Endothelial cell of umbilical vein (primary cell): ENCODE results near the gene TUBB4A. TPM values are rescaled to one million over a fixed set of nuclear protein-coding genes. Genes with fewer than 3 reads are reported as not detected.

ENCODE experiments used
- BruUV-seq: library from RNA; stranded (reverse); fragments of 400-500 nt; replicated peaks from 2 replicates; lab custom pipeline; 2021; lab: Mats Ljungman, UMichigan
- CTCF ChIA-PET: fragments of 300-600, 350-600 bp; sonication (Branson Sonifier 250); formaldehyde crosslinking; loops from one replicate; lab custom pipeline; 2021; ENCODE audit warnings: antibody characterized with exemption, inconsistent platforms; lab: Charles Lee
- POLR2A ChIA-PET: fragments of 300-600, 350-600 bp; sonication (Branson Sonifier 250); formaldehyde crosslinking; loops from one replicate; lab custom pipeline; 2021; ENCODE audit warnings: antibody characterized with exemption, inconsistent platforms; lab: Charles Lee
- DNase-seq: peaks from one replicate; pipeline ENCODE4 v3.0.0-alpha.2; 2011; ENCODE audit warnings: low read depth, low spot score
- FAIRE-seq: peaks from 2 replicates; lab custom pipeline; 2011; peaks lifted over from hg19 to GRCh38; lab: Jason Lieb, UNC
- H2AFZ ChIP-seq: 2 replicates; pipeline ENCODE4 v1.6.0; 2012; ENCODE audit warnings: low read depth, low read length, control low read depth, inconsistent platforms
- H3K27ac ChIP-seq: 2 replicates; pipeline ENCODE4 v1.5.1; 2011; ENCODE audit warnings: low read depth, mild to moderate bottlenecking, control low read depth, low read length, moderate library complexity; ENCODE audit not compliant: insufficient read depth
- H3K27me3 ChIP-seq, 2 experiments: 2 replicates each; pipeline versions ENCODE4 v1.6.0 to v1.6.1; 2011; ENCODE audit warnings: low read length in 2 of 2, mixed read lengths in 1 of 2; ENCODE audit not compliant: control insufficient read depth in 2 of 2, insufficient read depth in 2 of 2
- H3K36me3 ChIP-seq, 2 experiments: 2 replicates in 1 of 2; 3 replicates in 1 of 2; pipeline ENCODE4 v1.5.1; 2011; ENCODE audit warnings: low read length in 2 of 2, mild to moderate bottlenecking in 1 of 2, moderate library complexity in 1 of 2; ENCODE audit not compliant: control insufficient read depth in 2 of 2, insufficient read depth in 2 of 2; ENCODE audit errors: extremely low read depth in 1 of 2
- H3K4me1 ChIP-seq: 3 replicates; pipeline ENCODE4 v1.5.1; 2011; ENCODE audit warnings: mild to moderate bottlenecking, low read length; ENCODE audit not compliant: control insufficient read depth, insufficient read depth; ENCODE audit errors: extremely low read depth
- H3K4me2 ChIP-seq: 2 replicates; pipeline ENCODE4 v1.6.1; 2011; ENCODE audit warnings: low read length, control low read depth, mixed read lengths; ENCODE audit not compliant: insufficient read depth
- H3K4me3 ChIP-seq, 3 experiments: fragments of 200-600 bp in 1 of 3; sonication (generic), shearing (Covaris generic) in 1 of 3; replicated peaks in 1 of 3; 2 replicates each; pipeline ENCODE4 v1.5.1; 2011 to 2016; ENCODE audit warnings: control low read depth in 3 of 3, low read length in 3 of 3, mild to moderate bottlenecking in 2 of 3, inconsistent platforms in 1 of 3, low read depth in 1 of 3, moderate library complexity in 1 of 3; ENCODE audit not compliant: insufficient read depth in 1 of 3
- H3K79me2 ChIP-seq: 2 replicates; pipeline ENCODE4 v1.6.0; 2012; ENCODE audit warnings: low read length, inconsistent platforms; ENCODE audit not compliant: control insufficient read depth, insufficient read depth
- H3K9ac ChIP-seq: replicated peaks from 2 replicates; pipeline ENCODE3; 2011; ENCODE audit warnings: low read length, control low read depth; ENCODE audit not compliant: insufficient read depth; ENCODE audit errors: extremely low read depth
- H3K9me1 ChIP-seq: replicated peaks from 3 replicates; pipeline ENCODE4 v1.6.0; 2011; ENCODE audit warnings: mild to moderate bottlenecking, low read length; ENCODE audit not compliant: control insufficient read depth, insufficient read depth; ENCODE audit errors: extremely low read depth
- H3K9me3 ChIP-seq: replicated peaks from 2 replicates; pipeline ENCODE4 v1.5.1; 2012; ENCODE audit warnings: low read length, inconsistent platforms; ENCODE audit not compliant: control insufficient read depth, insufficient read depth
- H4K20me1 ChIP-seq: replicated peaks from 2 replicates; pipeline ENCODE3; 2011; ENCODE audit warnings: mild to moderate bottlenecking, low read length; ENCODE audit not compliant: control insufficient read depth, insufficient read depth; ENCODE audit errors: extremely low read depth
- EZH2 ChIP-seq: IDR thresholded peaks from 2 replicates; pipeline ENCODE4 v1.6.1; 2012; ENCODE audit warnings: borderline replicate concordance, low read depth, mild to moderate bottlenecking, moderate library complexity, low read length, inconsistent platforms; ENCODE audit not compliant: severe bottlenecking
- FOS ChIP-seq: IDR thresholded peaks from 2 replicates; pipeline ENCODE4 v1.6.1; 2011; ENCODE audit warnings: mild to moderate bottlenecking, low read length, moderate library complexity, borderline replicate concordance; ENCODE audit not compliant: insufficient read depth
- GATA2 ChIP-seq: IDR thresholded peaks from 2 replicates; pipeline ENCODE4 v1.7.0; 2011; ENCODE audit warnings: low read depth, mild to moderate bottlenecking, moderate library complexity, mixed read lengths, low read length; ENCODE audit not compliant: insufficient read length, insufficient read depth
- JUN ChIP-seq: IDR thresholded peaks from 2 replicates; pipeline ENCODE4 v1.6.1; 2011; ENCODE audit warnings: borderline replicate concordance, low read depth; ENCODE audit not compliant: insufficient read length, insufficient read depth
- MYC ChIP-seq: IDR thresholded peaks from one replicate; pipeline ENCODE4 v1.6.1; 2011; ENCODE audit warnings: mild to moderate bottlenecking, low read depth, low read length
- POLR2A ChIP-seq: IDR thresholded peaks from 2 replicates; pipeline ENCODE4 v1.6.1; 2012; ENCODE audit warnings: low read depth, mild to moderate bottlenecking, control low read depth, low read length
- POLR2AphosphoS5 ChIP-seq: IDR thresholded peaks from 2 replicates; pipeline ENCODE4 v1.6.1; 2012; ENCODE audit warnings: low read depth, mild to moderate bottlenecking, control low read depth, low read length, moderate library complexity; ENCODE audit not compliant: insufficient read depth
- dilution Hi-C: fragments of 300-500 bp; cut with MboI; formaldehyde crosslinking; loops from one replicate; pipeline ENCODE4 v1.15.0; 2019; ENCODE audit warnings: low sequenced_read_pairs; ENCODE audit not compliant: extremely low pct_ligation_motif_present
- intact Hi-C: fragments of 100-400 bp; cut with micrococcal nuclease; formaldehyde crosslinking; loops from one replicate; pipeline ENCODE4 v1.10.0; 2022
- polyA plus RNA-seq, 4 experiments: library from polyadenylated mRNA; depleted of rRNA in 3 of 4; stranded (reverse) in 3 of 4; unstranded in 1 of 4; fragments of >200 nt; gene quantifications; 2 replicates each; pipeline versions ENCODE4 v1.2.1 to v1.2.3, GENCODE V29; 2011 to 2012; ENCODE audit warnings: missing spikeins in 1 of 4
- total RNA-seq: library from RNA; stranded (reverse); gene quantifications from 2 replicates; pipeline ENCODE4 v1.2.3, GENCODE V29; 2021
- TF ChIP-seq, protein P1 (sequence below), 2 donors: IDR thresholded peaks; 1 replicate in 1 of 2; 2 replicates in 1 of 2; pipeline ENCODE4 v1.5.1; 2011; ENCODE audit warnings: low read length in 2 of 2, mild to moderate bottlenecking in 2 of 2, moderate library complexity in 2 of 2, control low read depth in 1 of 2, inconsistent platforms in 1 of 2, low read depth in 1 of 2; ENCODE audit not compliant: insufficient read depth in 1 of 2; ENCODE audit errors: extremely low read depth in 1 of 2
- TF ChIP-seq, protein P2 (sequence below): IDR thresholded peaks from 2 replicates; pipeline ENCODE4 v1.6.1; 2011; ENCODE audit not compliant: insufficient read depth, insufficient read length

Gene TUBB4A
- total and polyA plus RNA-seq, 2 donors (not counting 3 experiments of a cell fraction or from before 2014, with no cell fraction given) = not detected

DNA sequence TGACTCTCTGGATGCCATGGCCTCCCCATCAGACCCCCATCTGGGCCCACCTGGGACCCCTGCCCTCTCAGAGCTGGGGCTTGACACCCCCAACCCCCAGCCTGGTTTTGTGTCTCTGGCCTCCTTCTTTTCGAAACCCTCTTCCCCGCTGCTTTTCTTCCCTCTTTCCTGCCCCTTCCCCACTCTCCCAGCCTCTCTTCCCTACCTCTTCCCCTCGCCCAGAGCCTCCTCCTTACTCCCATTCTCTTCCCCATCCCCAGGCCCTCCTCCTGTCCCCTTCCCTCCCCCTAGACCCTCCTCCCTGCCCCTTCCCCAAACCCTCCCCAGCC lies 30.9 kb upstream of the TUBB4A start:
- Histone ChIP-seq H3K9ac (no peak overlapping the region), H3K4me3 (no peak overlapping the region), H4K20me1 (no peaks in the 10 kb centered on the region), H3K4me1 (peaks cover 4% of the 10 kb centered on the region), H3K27me3 (peaks cover 17 to 20% of the 10 kb centered on the region in 2 experiments), H3K9me3 (no peaks in the 10 kb centered on the region), H3K79me2 (no peaks in the 10 kb centered on the region), H3K27ac (no peak overlapping the region), H3K4me2 (no peak overlapping the region), H2AFZ (no peak overlapping the region), H3K9me1 (no peaks in the 10 kb centered on the region), H3K36me3 (no peaks in the 10 kb centered on the region)
- CTCF ChIA-PET = no interaction called here
- DNase-seq (no peak), FAIRE-seq (no peak)
- intact Hi-C loops (loop anchor here (5.0 kb wide), 1 partner anchor 204 kb away; the partner anchor contains the start of genes GPR108 and TRIP10), dilution Hi-C loops (no loop called here)
- POLR2A ChIA-PET = no interaction called here
- BruUV-seq = no TSS peak
- TF ChIP-seq JUN (no peak), POLR2AphosphoS5 (no peak), POLR2A (no peak), MYC (no peak), FOS (no peak), EZH2 (no peak), GATA2 (no peak)
- TF ChIP-seq, protein P1, sequence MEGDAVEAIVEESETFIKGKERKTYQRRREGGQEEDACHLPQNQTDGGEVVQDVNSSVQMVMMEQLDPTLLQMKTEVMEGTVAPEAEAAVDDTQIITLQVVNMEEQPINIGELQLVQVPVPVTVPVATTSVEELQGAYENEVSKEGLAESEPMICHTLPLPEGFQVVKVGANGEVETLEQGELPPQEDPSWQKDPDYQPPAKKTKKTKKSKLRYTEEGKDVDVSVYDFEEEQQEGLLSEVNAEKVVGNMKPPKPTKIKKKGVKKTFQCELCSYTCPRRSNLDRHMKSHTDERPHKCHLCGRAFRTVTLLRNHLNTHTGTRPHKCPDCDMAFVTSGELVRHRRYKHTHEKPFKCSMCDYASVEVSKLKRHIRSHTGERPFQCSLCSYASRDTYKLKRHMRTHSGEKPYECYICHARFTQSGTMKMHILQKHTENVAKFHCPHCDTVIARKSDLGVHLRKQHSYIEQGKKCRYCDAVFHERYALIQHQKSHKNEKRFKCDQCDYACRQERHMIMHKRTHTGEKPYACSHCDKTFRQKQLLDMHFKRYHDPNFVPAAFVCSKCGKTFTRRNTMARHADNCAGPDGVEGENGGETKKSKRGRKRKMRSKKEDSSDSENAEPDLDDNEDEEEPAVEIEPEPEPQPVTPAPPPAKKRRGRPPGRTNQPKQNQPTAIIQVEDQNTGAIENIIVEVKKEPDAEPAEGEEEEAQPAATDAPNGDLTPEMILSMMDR (IDR thresholded peaks at IDR 0.05; ENCODE audit: extremely low read depth in 1 of 2, insufficient read depth in 1 of 2, low read depth in 1 of 2, low read length in 2 of 2) = no peak
- TF ChIP-seq, protein P2, sequence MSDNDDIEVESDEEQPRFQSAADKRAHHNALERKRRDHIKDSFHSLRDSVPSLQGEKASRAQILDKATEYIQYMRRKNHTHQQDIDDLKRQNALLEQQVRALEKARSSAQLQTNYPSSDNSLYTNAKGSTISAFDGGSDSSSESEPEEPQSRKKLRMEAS = no peak
